SK-N-MC (cell line): ENCODE results near the gene SAPCD1.

Source experiments
- EZH2 ChIP-seq: fragments of 200-600 bp; sonication (generic); IDR thresholded peaks from one replicate; pipeline ENCODE4 v1.6.1; 2017; ENCODE audit warnings: antibody characterized with exemption
- FOXP2 ChIP-seq: optimal IDR thresholded peaks from 2 replicates; pipeline ENCODE3; 2011; ENCODE audit warnings: mild to moderate bottlenecking, moderate library complexity; ENCODE audit not compliant: insufficient read depth; ENCODE audit errors: extremely low read length, control extremely low read depth
- POLR2AphosphoS5 ChIP-seq: IDR thresholded peaks from 2 replicates; pipeline ENCODE4 v1.6.1; 2012; ENCODE audit warnings: mild to moderate bottlenecking, low read depth, low read length, borderline replicate concordance

DNA sequence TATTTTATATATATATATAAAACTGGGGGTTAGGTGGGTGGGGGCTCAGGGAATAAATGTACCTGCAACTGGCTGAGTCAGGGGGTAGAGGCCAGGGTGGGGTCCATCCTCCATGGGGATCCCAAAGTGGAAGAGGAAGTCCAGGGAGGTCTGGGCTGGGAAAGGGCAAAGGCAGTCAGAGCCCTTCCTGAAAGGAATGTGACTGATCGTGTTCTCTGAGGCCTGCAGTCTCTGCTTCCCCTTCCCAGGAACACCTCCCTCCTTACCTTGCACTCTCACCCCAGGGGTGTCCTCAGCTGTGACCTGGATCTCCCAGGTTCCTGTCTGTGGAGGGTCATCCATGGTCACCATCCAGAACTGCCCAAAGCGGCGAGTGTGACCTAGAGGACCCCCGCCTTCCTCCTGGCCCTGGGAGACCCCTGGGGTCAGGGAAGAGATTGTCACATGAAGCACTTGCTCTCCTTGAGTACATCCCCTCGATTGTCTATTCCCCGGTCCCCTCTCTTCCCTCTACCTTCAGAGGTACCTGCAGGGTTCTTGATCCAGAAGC, 4.7 kb downstream of the SAPCD1 start:
- no peak for TF ChIP-seq POLR2AphosphoS5
- no peak for TF ChIP-seq EZH2
- no peak for TF ChIP-seq FOXP2
